Tibial nerve (tissue), 3 donors: ENCODE measurements around the gene TIPRL.

Experiments used
- CTCF ChIP-seq, 5 experiments: fragments of 200-600 bp in 3 of 5; fragments of 450-650 bp in 2 of 5; sonication (generic) in 3 of 5; IDR thresholded peaks; one replicate each; pipeline ENCODE4 v1.5.1; 2016 to 2019; ENCODE audit warnings: antibody characterized with exemption in 5 of 5, mild to moderate bottlenecking in 3 of 5, moderate library complexity in 2 of 5
- POLR2A ChIP-seq, 2 donors: fragments of 450-650 bp; IDR thresholded peaks; one replicate each; pipeline ENCODE4 v1.6.1; 2017; ENCODE audit warnings: antibody characterized with exemption in 2 of 2, mild to moderate bottlenecking in 2 of 2, moderate library complexity in 2 of 2

GRCh38 chr1:168151935-168152334 is 26.8 kb upstream of the TIPRL start:
- TF ChIP-seq CTCF (IDR thresholded peaks at IDR 0.05) (no peak), POLR2A (IDR thresholded peaks at IDR 0.05) (no peak)
